T-cell (primary cell): ENCODE measurements around the gene RFXANK. TPM values are rescaled to one million over a fixed set of nuclear protein-coding genes. Genes with fewer than 3 reads are reported as not detected.

Source experiments
- ATAC-seq, 4 experiments: fragments of 200-7000 bp in 3 of 4; fragments of 150-1000 bp in 1 of 4; cut with Tn5 transposase; replicated peaks in 1 of 4; 1 replicate in 3 of 4; 2 replicates in 1 of 4; pipeline ENCODE4 v1.10.0; 2021; ENCODE audit warnings: moderate library complexity in 3 of 4, mild to moderate bottlenecking in 2 of 4, moderate number of reproducible peaks in 1 of 4
- CTCF ChIA-PET, 2 donors: fragments of 300-600 bp; sonication (Branson Sonifier 250); formaldehyde crosslinking; loops; one replicate each; lab custom pipeline; 2022; ENCODE audit warnings: antibody characterized with exemption in 2 of 2; lab: Charles Lee
- POLR2A ChIA-PET, 2 donors: fragments of 300-600 bp; sonication (Branson Sonifier 250); formaldehyde crosslinking; loops; one replicate each; lab custom pipeline; 2022; ENCODE audit warnings: antibody characterized with exemption in 2 of 2; lab: Charles Lee
- DNase-seq, 35 experiments: peaks; one replicate each; pipeline versions ENCODE4 v3.0.0 to v3.0.0-alpha.2; 2013 to 2023
- H3K27ac ChIP-seq: one replicate; pipeline ENCODE4 v1.5.1; 2013; ENCODE audit warnings: low read length
- H3K27me3 ChIP-seq, 2 experiments: replicated peaks in 1 of 2; 1 replicate in 1 of 2; 2 replicates in 1 of 2; pipeline versions ENCODE4 v1.6.1 to v1.7.0; 2013; ENCODE audit warnings: low read length in 1 of 2, mixed read lengths in 1 of 2; ENCODE audit not compliant: control insufficient read depth in 2 of 2, insufficient read depth in 2 of 2; ENCODE audit errors: extremely low read depth in 1 of 2
- H3K36me3 ChIP-seq, 2 donors: 1 replicate in 1 of 2; 2 replicates in 1 of 2; pipeline versions ENCODE4 v1.6.1 to v1.7.0; 2013; ENCODE audit warnings: low read length in 1 of 2; ENCODE audit not compliant: control insufficient read depth in 2 of 2, insufficient read depth in 1 of 2; ENCODE audit errors: extremely low read depth in 1 of 2
- H3K4me1 ChIP-seq, 2 experiments: 1 replicate in 1 of 2; 2 replicates in 1 of 2; pipeline versions ENCODE4 v1.6.1 to v1.7.0; 2013; ENCODE audit warnings: low read length in 2 of 2, mixed read lengths in 1 of 2; ENCODE audit not compliant: insufficient read depth in 2 of 2, control insufficient read depth in 1 of 2; ENCODE audit errors: extremely low read depth in 1 of 2
- H3K4me3 ChIP-seq, 2 donors: 1 replicate in 1 of 2; 2 replicates in 1 of 2; pipeline versions ENCODE4 v1.5.1 to v1.7.0; 2013; ENCODE audit warnings: mild to moderate bottlenecking in 2 of 2, low read length in 1 of 2, moderate library complexity in 1 of 2; ENCODE audit not compliant: control insufficient read depth in 1 of 2; ENCODE audit errors: extremely low read depth in 1 of 2
- H3K9me3 ChIP-seq: 2 replicates; pipeline ENCODE4 v1.7.0; 2013
- H3K27ac Mint-ChIP-seq, 2 donors: one replicate each; pipeline ENCODE4 v1.8.0; 2020 to 2021; ENCODE audit warnings: mild to moderate bottlenecking in 2 of 2, mixed read lengths in 2 of 2
- H3K27me3 Mint-ChIP-seq, 2 donors: one replicate each; pipeline ENCODE4 v1.8.0; 2021 to 2022; ENCODE audit warnings: mixed read lengths in 2 of 2
- H3K36me3 Mint-ChIP-seq: one replicate; pipeline ENCODE4 v1.8.0; 2021; ENCODE audit warnings: mixed read lengths
- H3K4me1 Mint-ChIP-seq, 3 donors: one replicate each; pipeline ENCODE4 v1.8.0; 2020 to 2022; ENCODE audit warnings: mixed read lengths in 3 of 3, mild to moderate bottlenecking in 1 of 3
- H3K4me3 Mint-ChIP-seq, 3 donors: one replicate each; pipeline ENCODE4 v1.8.0; 2020 to 2022; ENCODE audit warnings: mild to moderate bottlenecking in 3 of 3, mixed read lengths in 3 of 3, moderate library complexity in 3 of 3
- H3K9me3 Mint-ChIP-seq, 3 donors: one replicate each; pipeline ENCODE4 v1.8.0; 2020 to 2022; ENCODE audit warnings: mixed read lengths in 3 of 3
- WGBS: methylation state at CpG from one replicate; pipeline ENCODE4 v1.1.5; 2013; ENCODE audit warnings: missing lambda C conversion rate; ENCODE audit not compliant: insufficient coverage; 5-methylcytosine and 5-hydroxymethylcytosine counted together
- total RNA-seq, 35 experiments: library from RNA in 6 of 35; stranded (reverse) in 6 of 35; fragments of 120-200 nt in 1 of 35; gene quantifications; one replicate each; pipeline versions ENCODE4 v1.2.1 to v1.2.4 and lab custom pipeline; 2013 to 2026

RFXANK gene
- total RNA-seq, 5 donors from 2014 or later (not counting 1 experiment from before 2014, with no cell fraction given) = 63.8 to 92.8 (median 85.4) TPM

- Mint-ChIP-seq H3K36me3 (peaks cover 23% of the 10 kb centered on the region), H3K9me3 (no peaks in the 10 kb centered on the region), H3K27ac (no peak overlapping the region), H3K4me1 (no peaks in the 10 kb centered on the region), H3K4me3 (no peak overlapping the region), H3K27me3 (no peaks in the 10 kb centered on the region)
- WGBS = 84% methylated on average over 3 of the region's 10 CpGs
- DNase-seq (no peak), ATAC-seq (no peak)
- Histone ChIP-seq H3K27me3 (no peaks in the 10 kb centered on the region), H3K4me1 (no peaks in the 10 kb centered on the region), H3K4me3 (no peak overlapping the region), H3K27ac (no peak overlapping the region), H3K36me3 (peaks cover 3 to 4% of the 10 kb centered on the region in 2 donors), H3K9me3 (no peaks in the 10 kb centered on the region)
- CTCF ChIA-PET = interaction anchor here in 1 of 2 donors (1.1 kb wide), 1 partner anchor 1111 kb away, joined by 3 read pairs; no protein-coding TSS in a partner anchor
- POLR2A ChIA-PET = no interaction called here
Observed at GRCh38 chr19:19155495-19156219, 36.4 kb upstream of the RFXANK start.

- Histone ChIP-seq H3K4me1 (no peaks in the 10 kb centered on the region), H3K27me3 (no peaks in the 10 kb centered on the region), H3K9me3 (no peaks in the 10 kb centered on the region), H3K36me3 (peaks cover 3 to 4% of the 10 kb centered on the region in 2 donors), H3K27ac (no peak overlapping the region), H3K4me3 (no peak overlapping the region)
- DNase-seq (no peak), ATAC-seq (no peak)
- H3K4me3 Mint-ChIP-seq = no peak overlapping the region
- ChIA-PET POLR2A (no interaction called here), CTCF (interaction anchor here (0.6 to 1.1 kb wide), 3 partner anchors 12 to 68 kb away, joined by 3 to 5 read pairs (median 3); no protein-coding TSS in a partner anchor)
- 90% methylated on average over 2 of the region's 6 CpGs for WGBS
- no peaks in the 10 kb centered on the region for H3K27me3 Mint-ChIP-seq
- H3K4me1 Mint-ChIP-seq = peaks cover 2 to 7% (median 2%) of the 10 kb centered on the region in 3 donors
- peaks cover 23% of the 10 kb centered on the region for H3K36me3 Mint-ChIP-seq
- H3K27ac Mint-ChIP-seq = no peak overlapping the region
- no peaks in the 10 kb centered on the region for H3K9me3 Mint-ChIP-seq
Observed at GRCh38 chr19:19157808-19158207, 34.2 kb upstream of the RFXANK start.

GRCh38 chr19:19159534-19159933, 32.5 kb upstream of the RFXANK start:
- DNase-seq (no peak), ATAC-seq (no peak)
- Mint-ChIP-seq H3K27me3 (no peaks in the 10 kb centered on the region), H3K9me3 (no peaks in the 10 kb centered on the region), H3K36me3 (peaks cover 23% of the 10 kb centered on the region), H3K4me3 (no peak overlapping the region), H3K27ac (no peak overlapping the region), H3K4me1 (peaks cover 2 to 7% (median 2%) of the 10 kb centered on the region in 3 donors)
- Histone ChIP-seq H3K27me3 (no peaks in the 10 kb centered on the region), H3K27ac (no peak overlapping the region), H3K4me3 (no peak overlapping the region), H3K36me3 (peaks cover 3 to 4% of the 10 kb centered on the region in 2 donors), H3K4me1 (no peaks in the 10 kb centered on the region), H3K9me3 (no peaks in the 10 kb centered on the region)
- ChIA-PET POLR2A (no interaction called here), CTCF (interaction anchor here in 1 of 2 donors (0.6 to 0.7 kb wide), 4 partner anchors 18 to 1829 kb away, joined by 3 to 6 read pairs (median 4); no protein-coding TSS in a partner anchor)
- WGBS = no CpG with 5 or more reads among the region's 4 CpGs

- Mint-ChIP-seq H3K4me1 (peaks cover 2 to 7% (median 2%) of the 10 kb centered on the region in 3 donors), H3K36me3 (peaks cover 16% of the 10 kb centered on the region), H3K27me3 (no peaks in the 10 kb centered on the region), H3K4me3 (no peak overlapping the region), H3K9me3 (no peaks in the 10 kb centered on the region), H3K27ac (no peak overlapping the region)
- Histone ChIP-seq H3K27ac (no peak overlapping the region), H3K4me1 (no peaks in the 10 kb centered on the region), H3K9me3 (no peaks in the 10 kb centered on the region), H3K4me3 (no peak overlapping the region), H3K36me3 (peaks cover 2 to 3% of the 10 kb centered on the region in 2 donors), H3K27me3 (no peaks in the 10 kb centered on the region)
- ChIA-PET POLR2A (no interaction called here), CTCF (interaction anchor here in 1 of 2 donors (0.7 kb wide), 1 partner anchor 1828 kb away, joined by 3 read pairs; no protein-coding TSS in a partner anchor)
- WGBS = 72% methylated on average over 6 of the region's 26 CpGs
- no peak for ATAC-seq
- DNase-seq = no peak
Observed at GRCh38 chr19:19160461-19161035, 31.5 kb upstream of the RFXANK start.

GRCh38 chr19:19162495-19162894, 29.6 kb upstream of the RFXANK start:
- Histone ChIP-seq H3K9me3 (no peaks in the 10 kb centered on the region), H3K27me3 (no peaks in the 10 kb centered on the region), H3K4me1 (no peaks in the 10 kb centered on the region), H3K36me3 (peaks cover 0 to 5% of the 10 kb centered on the region in 2 donors), H3K4me3 (no peak overlapping the region), H3K27ac (no peak overlapping the region)
- Mint-ChIP-seq H3K27me3 (no peaks in the 10 kb centered on the region), H3K4me3 (no peak overlapping the region), H3K27ac (no peak overlapping the region), H3K4me1 (peaks cover 2 to 7% (median 2%) of the 10 kb centered on the region in 3 donors), H3K9me3 (no peaks in the 10 kb centered on the region), H3K36me3 (peaks cover 4% of the 10 kb centered on the region)
- no peak for ATAC-seq
- POLR2A ChIA-PET = no interaction called here
- DNase-seq = no peak
- 91% methylated on average over 7 of the region's 7 CpGs for WGBS
- CTCF ChIA-PET = no interaction called here

- POLR2A ChIA-PET = no interaction called here
- peaks cover 0 to 8% of the 10 kb centered on the region in 2 experiments for H3K27me3 ChIP-seq
- peaks cover 0 to 5% of the 10 kb centered on the region in 2 donors for H3K36me3 ChIP-seq
- Mint-ChIP-seq H3K9me3 (no peaks in the 10 kb centered on the region), H3K27ac (no peak overlapping the region), H3K27me3 (no peaks in the 10 kb centered on the region), H3K4me1 (peaks cover 11 to 17% (median 13%) of the 10 kb centered on the region in 3 donors), H3K36me3 (no peaks in the 10 kb centered on the region), H3K4me3 (no peak overlapping the region)
- no peak overlapping the region for H3K27ac ChIP-seq
- DNase-seq (no peak), ATAC-seq (no peak)
- 89% methylated on average over 1 of the region's 1 CpG for WGBS
- CTCF ChIA-PET = no interaction called here
- no peaks in the 10 kb centered on the region for H3K9me3 ChIP-seq
- H3K4me1 ChIP-seq = peaks cover 0 to 11% of the 10 kb centered on the region in 2 experiments
- no peak overlapping the region for H3K4me3 ChIP-seq
Observed at GRCh38 chr19:19165396-19165795, 26.7 kb upstream of the RFXANK start.
